HG02642 (cell line): ENCODE results near the gene ZNF653.
"Not testable (repeated sequence)": the region's sequence is repeated elsewhere in the genome, so short reads cannot be mapped to it uniquely, and the experiment has no call there.

Experiments
- ATAC-seq: cut with Tn5 transposase; IDR thresholded peaks from one replicate; pipeline ENCODE4 v1.9.1; 2021; ENCODE audit warnings: mild to moderate bottlenecking; ENCODE audit not compliant: unreplicated experiment, poor library complexity

Gene ZNF653

GRCh38 chr19:11483366-11484111 is 22.1 kb downstream of the ZNF653 start:
- ATAC-seq: no peak

- peak; percentile 65 for ATAC-seq
These were observed 23.1 kb downstream of the ZNF653 start for GRCh38 chr19:11482384-11483050.

- peak; percentile 53 for ATAC-seq
These were observed 23.9 kb downstream of the ZNF653 start for GRCh38 chr19:11481534-11482383.

GRCh38 chr19:11480715-11481533 is 24.7 kb downstream of the ZNF653 start, which contains the start of gene ELAVL3:
Gene ELAVL3, minus strand, starts transcription at chr19:11481046. Its CDS starts 438 bp downstream, at chr19:11480608.
- no peak for ATAC-seq

GRCh38 chr19:11479898-11480714 is 25.5 kb downstream of the ZNF653 start:
- ATAC-seq: no peak

- ATAC-seq: no peak
These were observed 26.3 kb downstream of the ZNF653 start for GRCh38 chr19:11479090-11479897.

GRCh38 chr19:11478167-11479089 is 27.2 kb downstream of the ZNF653 start:
- ATAC-seq: no peak

- no peak for ATAC-seq
These were observed 29.8 kb downstream of the ZNF653 start for GRCh38 chr19:11475861-11476260.

- ATAC-seq: not testable (repeated sequence)
These were observed 30.3 kb downstream of the ZNF653 start for GRCh38 chr19:11475343-11475742.

GRCh38 chr19:11473725-11474124 is 31.9 kb downstream of the ZNF653 start:
- ATAC-seq: no peak

- not testable (repeated sequence) for ATAC-seq
These were observed 37.3 kb downstream of the ZNF653 start for GRCh38 chr19:11468266-11468845.

- ATAC-seq: no peak
These were observed 40.0 kb downstream of the ZNF653 start for GRCh38 chr19:11465600-11465999.

GRCh38 chr19:11464333-11465265 is 41.0 kb downstream of the ZNF653 start:
- ATAC-seq: no peak

GRCh38 chr19:11463391-11463790 is 42.2 kb downstream of the ZNF653 start:
- ATAC-seq: no peak

- no peak for ATAC-seq
These were observed 44.2 kb downstream of the ZNF653 start for GRCh38 chr19:11461453-11461852.

GRCh38 chr19:11460207-11460606 is 45.4 kb downstream of the ZNF653 start:
- no peak for ATAC-seq
